GM13977 (cell line): ENCODE measurements around the gene ARL5B.
A peak's percentile ranks its signal among the peaks of the same experiment; 100 is the strongest.

Experiments used
- DNase-seq: peaks from one replicate; pipeline ENCODE4 v3.0.0; 2012; ENCODE audit warnings: low spot score
- in situ Hi-C: fragments of 300-500 bp; cut with MboI; formaldehyde crosslinking; loops from one replicate; pipeline ENCODE4 v1.12.0; 2022; ENCODE audit warnings: low sequenced_read_pairs, low pct_unique_long_range_greater_than_20kb, mixed read lengths, inconsistent platforms; ENCODE audit not compliant: unreplicated experiment
- TF ChIP-seq, protein P1 (sequence below): IDR thresholded peaks from 2 replicates; pipeline ENCODE4 v1.5.1; 2012; ENCODE audit warnings: mild to moderate bottlenecking, control low read depth; ENCODE audit not compliant: insufficient read depth; ENCODE audit errors: extremely low read depth, missing control alignments

ARL5B gene

DNA sequence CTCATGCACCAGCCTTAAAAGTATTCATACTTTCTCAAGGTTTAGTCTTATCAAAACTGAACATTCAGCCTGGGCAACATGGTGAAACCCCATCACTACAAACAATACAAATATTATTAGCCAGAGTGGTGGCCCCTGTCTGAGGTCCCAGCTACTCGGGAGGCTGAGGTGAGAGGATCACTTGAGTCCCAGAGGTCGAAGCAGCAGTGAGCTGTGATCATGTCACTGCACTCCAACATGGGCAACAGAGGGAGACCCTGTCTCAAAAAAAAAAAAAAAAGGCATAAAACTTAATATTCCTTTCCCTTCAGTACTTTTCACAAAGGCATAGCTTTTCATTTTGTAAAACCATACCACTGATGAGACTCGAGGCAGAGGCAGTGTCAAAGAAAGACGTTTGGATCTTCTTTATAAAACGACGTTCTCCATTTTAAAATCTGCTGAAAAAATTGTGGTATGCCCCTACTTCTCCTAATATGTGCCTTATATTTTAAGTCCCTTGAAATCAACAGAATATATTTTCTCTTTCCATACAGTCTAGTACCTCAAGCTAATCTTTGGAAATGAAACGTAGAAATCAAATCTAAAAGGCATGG, 9.8 kb upstream of the ARL5B start:
- no peak for DNase-seq
- in situ Hi-C loops, result no loop called here
- TF ChIP-seq, protein P1, sequence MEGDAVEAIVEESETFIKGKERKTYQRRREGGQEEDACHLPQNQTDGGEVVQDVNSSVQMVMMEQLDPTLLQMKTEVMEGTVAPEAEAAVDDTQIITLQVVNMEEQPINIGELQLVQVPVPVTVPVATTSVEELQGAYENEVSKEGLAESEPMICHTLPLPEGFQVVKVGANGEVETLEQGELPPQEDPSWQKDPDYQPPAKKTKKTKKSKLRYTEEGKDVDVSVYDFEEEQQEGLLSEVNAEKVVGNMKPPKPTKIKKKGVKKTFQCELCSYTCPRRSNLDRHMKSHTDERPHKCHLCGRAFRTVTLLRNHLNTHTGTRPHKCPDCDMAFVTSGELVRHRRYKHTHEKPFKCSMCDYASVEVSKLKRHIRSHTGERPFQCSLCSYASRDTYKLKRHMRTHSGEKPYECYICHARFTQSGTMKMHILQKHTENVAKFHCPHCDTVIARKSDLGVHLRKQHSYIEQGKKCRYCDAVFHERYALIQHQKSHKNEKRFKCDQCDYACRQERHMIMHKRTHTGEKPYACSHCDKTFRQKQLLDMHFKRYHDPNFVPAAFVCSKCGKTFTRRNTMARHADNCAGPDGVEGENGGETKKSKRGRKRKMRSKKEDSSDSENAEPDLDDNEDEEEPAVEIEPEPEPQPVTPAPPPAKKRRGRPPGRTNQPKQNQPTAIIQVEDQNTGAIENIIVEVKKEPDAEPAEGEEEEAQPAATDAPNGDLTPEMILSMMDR, result no peak

- in situ Hi-C loops, result loop anchor here (25.0 kb wide), 1 partner anchor 988 kb away; no protein-coding TSS in a partner anchor
- no peak for DNase-seq
- TF ChIP-seq, protein P1, result no peak
These were observed 8.7 kb upstream of the ARL5B start for GRCh38 chr10:18650404-18650997.

GRCh38 chr10:18651324-18652007, 7.8 kb upstream of the ARL5B start, which contains the start of gene NSUN6:
NSUN6 (minus strand) TSS chr10:18651587; CDS start chr10:18651203, 384 bp downstream.
- in situ Hi-C loops, result loop anchor here (25.0 kb wide), 1 partner anchor 989 kb away; no protein-coding TSS in a partner anchor
- DNase-seq, result peak; percentile 77
- TF ChIP-seq, protein P1, result no peak

GRCh38 chr10:18653112-18653511, 6.1 kb upstream of the ARL5B start:
- in situ Hi-C loops, result loop anchor here (25.0 kb wide), 1 partner anchor 991 kb away; no protein-coding TSS in a partner anchor
- DNase-seq, result no peak
- TF ChIP-seq, protein P1, result no peak

DNA sequence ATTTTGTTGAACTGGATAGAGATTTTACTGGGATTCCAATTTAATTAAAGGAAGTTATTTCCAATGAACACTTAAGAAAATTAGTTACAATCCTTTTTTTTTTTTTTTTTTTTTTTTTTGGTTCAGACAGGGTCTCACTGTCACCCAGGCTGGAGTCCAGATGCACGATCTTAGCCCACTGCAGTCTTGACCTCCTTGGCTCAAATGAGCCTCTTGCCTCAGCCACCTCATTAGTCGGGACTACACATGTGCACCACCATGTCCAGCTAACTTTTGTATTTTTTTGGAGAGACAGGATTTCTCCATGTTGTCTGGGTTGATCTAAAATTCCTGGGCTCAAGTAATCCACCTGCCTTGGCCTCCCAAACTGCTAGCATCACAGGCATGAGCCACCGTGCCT, 2.5 kb upstream of the ARL5B start:
- no peak for DNase-seq
- in situ Hi-C loops, result loop anchor here (25.0 kb wide), 1 partner anchor 994 kb away; no protein-coding TSS in a partner anchor
- TF ChIP-seq, protein P1, result no peak

- TF ChIP-seq, protein P1, result no peak
- no peak for DNase-seq
- in situ Hi-C loops, result loop anchor here (25.0 kb wide), 1 partner anchor 996 kb away; no protein-coding TSS in a partner anchor
These were observed 733 bp upstream of the ARL5B start for GRCh38 chr10:18658271-18659124.
